ENCODE results near the gene SOX12. TPM values are rescaled to one million over a fixed set of nuclear protein-coding genes. Genes with fewer than 3 reads are reported as not detected.

SOX12 gene
- polyA plus RNA-seq, 1 donor: 24.1 TPM

Other genes starting within 250 kb of the SOX12 start
- gene DEFB125, start 237.9 kb upstream of the SOX12 start, polyA plus RNA-seq (ENCODE audit: insufficient read length): not detected
- gene DEFB126, start 183.0 kb upstream of the SOX12 start, polyA plus RNA-seq (ENCODE audit: insufficient read length): not detected
- gene DEFB127, start 168.1 kb upstream of the SOX12 start, polyA plus RNA-seq (ENCODE audit: insufficient read length): not detected
- gene DEFB128, start 135.8 kb upstream of the SOX12 start, polyA plus RNA-seq (ENCODE audit: insufficient read length): not detected
- gene DEFB129, start 98.3 kb upstream of the SOX12 start, polyA plus RNA-seq (ENCODE audit: insufficient read length): not detected
- not detected for gene DEFB132, start 67.8 kb upstream of the SOX12 start, polyA plus RNA-seq (ENCODE audit: insufficient read length)
- gene C20orf96, start 34.8 kb upstream of the SOX12 start, polyA plus RNA-seq (ENCODE audit: insufficient read length): 11.3 TPM
- 27.1 TPM for gene ZCCHC3, start 28.0 kb upstream of the SOX12 start, polyA plus RNA-seq (ENCODE audit: insufficient read length)
- 24.4 TPM for gene NRSN2, start 21.6 kb downstream of the SOX12 start, polyA plus RNA-seq (ENCODE audit: insufficient read length)
- gene TRIB3, start 55.2 kb downstream of the SOX12 start, polyA plus RNA-seq (ENCODE audit: insufficient read length): 2.9 TPM
- gene RBCK1, start 82.7 kb downstream of the SOX12 start, polyA plus RNA-seq (ENCODE audit: insufficient read length): 48.3 TPM
- 28.8 TPM for gene TBC1D20, start 137.0 kb downstream of the SOX12 start, polyA plus RNA-seq (ENCODE audit: insufficient read length)
- gene CSNK2A1, start 218.2 kb downstream of the SOX12 start, polyA plus RNA-seq (ENCODE audit: insufficient read length): 107 TPM

All from forelimb muscle (tissue), 1 donor.